C4-2B (cell line): ENCODE measurements around the gene TRPV3.

Experiments used
- CTCF ChIP-seq: fragments of 450-650 bp; conservative IDR thresholded peaks from 2 replicates; pipeline ENCODE4 v1.5.1; 2017; ENCODE audit warnings: mild to moderate bottlenecking
- ZFX ChIP-seq: fragments of 450-650 bp; IDR thresholded peaks from 2 replicates; pipeline ENCODE4 v1.6.1; 2017

GRCh38 chr17:3469529-3469928 lies 88.1 kb downstream of the TRPV3 start:
- TF ChIP-seq CTCF (no peak), ZFX (no peak)
